GM21529 (cell line): ENCODE measurements around the gene FDPS.

Experiments used
- ATAC-seq: cut with Tn5 transposase; IDR thresholded peaks from one replicate; pipeline ENCODE4 v1.9.1; 2021; ENCODE audit not compliant: unreplicated experiment

Gene FDPS

DNA sequence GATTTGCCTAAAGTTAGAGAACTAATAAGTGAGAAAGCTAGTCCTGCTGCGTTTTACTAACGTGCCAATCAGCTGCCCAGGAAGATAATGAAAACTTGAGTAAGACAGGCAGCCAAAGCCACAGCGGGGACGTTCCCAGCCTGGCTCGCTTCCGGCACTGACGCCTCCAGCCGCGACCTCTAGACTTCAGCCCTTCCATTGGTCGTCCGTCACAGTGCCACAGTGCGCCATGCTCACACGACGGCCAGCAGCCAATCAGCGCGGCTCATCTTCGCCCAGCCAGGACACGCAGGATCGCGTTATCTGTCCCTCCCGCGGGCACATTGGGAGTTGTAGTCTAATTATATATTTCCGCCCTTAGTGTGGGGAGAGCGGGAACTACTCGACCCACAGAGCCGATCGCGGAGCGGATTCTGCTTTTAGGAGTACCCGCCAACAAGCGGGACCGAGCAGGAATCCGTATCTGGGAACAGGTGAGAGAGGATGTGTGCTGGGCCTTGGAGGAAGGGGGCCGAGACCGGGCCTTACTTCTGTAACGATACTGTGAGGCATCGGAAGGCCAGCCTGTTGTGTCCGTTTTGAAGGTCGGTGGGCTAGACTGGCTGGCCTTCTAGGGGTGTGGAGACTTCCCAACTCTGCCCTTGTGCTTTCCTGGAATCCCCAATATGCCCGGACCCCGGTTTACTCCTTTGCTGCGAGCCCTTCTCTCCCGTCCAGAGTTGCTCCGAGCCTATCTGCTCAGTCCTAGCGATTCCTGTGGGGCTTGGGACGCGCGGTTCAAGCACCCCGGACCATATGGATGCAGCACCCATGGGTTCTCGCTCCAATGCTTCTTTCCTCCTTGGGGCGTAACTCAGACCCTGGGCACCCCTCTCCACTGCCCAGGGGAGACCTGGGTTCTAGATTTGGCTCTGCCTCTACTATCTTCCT lies at the start of gene FDPS:
FDPS (plus strand) TSS at position 374 of the 930 bp plus-strand sequence. CDS start 924 bp downstream, outside the sequence.
- ATAC-seq = peak; percentile 96

DNA sequence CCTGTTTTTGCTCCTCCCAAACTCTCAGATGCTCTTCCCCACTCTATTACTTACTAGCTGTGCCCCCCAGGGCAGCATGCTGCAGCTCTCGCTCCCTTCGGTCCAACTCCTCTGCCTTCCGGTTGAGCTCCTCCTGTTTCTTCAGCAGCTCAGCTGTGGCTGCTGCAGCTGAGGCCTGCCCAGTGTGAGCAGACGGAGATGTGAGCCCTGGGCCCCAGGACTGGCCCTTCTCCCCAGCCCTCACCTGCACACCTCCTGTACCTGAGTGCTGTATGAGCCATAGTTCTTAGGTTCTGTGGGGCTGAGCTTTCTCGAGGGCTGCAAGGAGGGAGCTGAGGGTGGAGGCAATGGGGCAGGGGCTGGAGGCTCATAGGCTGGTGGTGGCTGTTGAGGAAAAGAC lies 48.4 kb upstream of the FDPS start:
- ATAC-seq = no peak

DNA sequence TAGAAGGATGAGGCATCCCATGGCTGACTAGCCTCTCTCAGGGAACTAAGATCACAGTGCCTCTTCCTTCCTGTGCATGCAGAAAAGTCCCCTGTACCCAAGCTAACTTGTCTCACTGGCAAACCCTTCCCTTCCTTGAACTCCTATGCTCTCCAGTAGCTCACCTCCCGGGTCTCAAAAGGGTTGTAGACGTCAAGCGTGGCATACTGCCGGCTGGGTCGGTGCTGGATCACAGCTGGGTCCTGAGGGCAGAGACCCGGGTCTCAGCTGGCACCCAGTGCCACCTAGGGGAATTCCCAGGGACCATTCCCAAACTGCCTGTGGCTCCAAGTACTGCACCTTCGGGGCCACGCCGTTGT lies 47.2 kb upstream of the FDPS start:
- ATAC-seq = no peak

DNA sequence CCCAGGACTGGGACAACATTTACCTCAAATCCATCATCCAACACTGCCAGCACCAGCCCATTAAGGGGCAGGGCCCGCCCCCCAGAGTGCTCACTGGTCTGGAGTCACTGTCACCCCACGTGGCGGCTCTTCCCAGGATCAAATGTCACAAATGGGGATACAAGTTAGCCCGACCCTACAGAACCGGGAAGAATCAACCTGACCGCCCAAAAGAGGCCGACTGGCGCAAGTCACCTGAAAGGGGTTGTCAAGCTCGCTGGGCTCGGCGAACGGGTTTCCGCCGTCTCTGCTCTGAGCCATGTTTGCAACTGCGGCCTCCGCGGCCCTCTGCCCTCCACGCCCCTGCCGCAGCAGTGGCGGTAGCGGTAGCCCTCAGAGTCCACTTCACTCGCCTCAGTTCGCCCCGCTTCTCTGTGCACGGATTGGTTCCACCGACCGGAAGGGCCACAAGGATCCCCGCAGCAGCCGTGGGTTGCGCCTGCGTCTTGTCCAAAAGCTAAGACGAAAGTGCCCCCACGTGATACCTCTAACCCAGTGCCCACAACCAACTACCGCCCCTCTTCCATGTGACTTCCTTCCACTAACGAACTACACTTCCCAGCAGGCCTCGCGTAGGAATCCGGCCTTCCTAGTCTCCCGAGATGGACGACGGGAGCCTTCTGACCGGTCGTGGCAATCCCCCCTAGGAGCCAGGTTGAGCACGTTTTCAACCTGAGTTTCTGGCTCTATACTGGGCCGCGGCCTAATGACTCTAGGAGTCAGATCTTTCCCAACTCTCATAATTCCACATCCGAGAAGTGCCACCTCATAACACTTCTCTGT lies 46.6 kb upstream of the FDPS start, which contains the start of gene SCAMP3:
SCAMP3 (minus strand) TSS at position 509 of the 822 bp plus-strand sequence; CDS start at position 300, 209 bp downstream.
- ATAC-seq = peak; percentile 94

DNA sequence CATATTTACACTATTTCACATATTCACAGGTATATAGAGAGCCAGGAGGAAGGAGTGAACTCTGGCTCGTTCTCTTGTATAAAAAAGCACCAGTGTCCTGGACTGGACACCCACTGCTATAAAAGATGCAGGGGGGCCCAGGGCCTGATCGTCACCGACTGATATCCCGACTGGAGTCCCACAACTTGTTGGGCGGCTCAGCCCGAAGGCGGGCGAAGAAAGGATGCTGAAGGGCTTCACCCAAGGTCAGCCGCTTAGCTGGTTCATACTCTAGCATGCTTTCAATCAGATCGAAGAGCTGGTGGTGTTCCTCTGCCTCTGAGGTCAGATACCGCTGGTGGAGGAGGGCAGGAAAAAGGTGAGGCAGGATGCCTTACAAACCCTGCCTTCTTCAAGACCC lies 45.6 kb upstream of the FDPS start:
- ATAC-seq = no peak

DNA sequence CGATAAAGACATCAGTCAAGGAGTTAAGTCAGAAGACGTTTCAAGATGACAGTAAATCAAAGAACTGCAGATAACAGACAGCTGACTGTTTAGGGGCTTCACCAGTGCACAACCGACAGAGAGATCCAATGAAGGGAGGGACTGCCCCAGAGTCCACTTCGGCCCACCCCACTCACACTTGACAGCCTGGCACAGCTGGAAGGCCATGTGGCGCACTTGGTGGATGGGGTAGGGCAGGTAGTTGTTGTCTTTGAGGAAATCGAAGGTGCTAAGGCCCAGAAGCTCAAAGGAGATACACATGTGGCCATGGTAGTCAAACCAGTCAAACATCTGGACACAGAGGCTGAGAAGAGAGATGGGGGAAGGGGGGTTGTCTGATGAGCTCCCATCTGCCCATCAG lies 42.1 kb upstream of the FDPS start:
- no peak for ATAC-seq

DNA sequence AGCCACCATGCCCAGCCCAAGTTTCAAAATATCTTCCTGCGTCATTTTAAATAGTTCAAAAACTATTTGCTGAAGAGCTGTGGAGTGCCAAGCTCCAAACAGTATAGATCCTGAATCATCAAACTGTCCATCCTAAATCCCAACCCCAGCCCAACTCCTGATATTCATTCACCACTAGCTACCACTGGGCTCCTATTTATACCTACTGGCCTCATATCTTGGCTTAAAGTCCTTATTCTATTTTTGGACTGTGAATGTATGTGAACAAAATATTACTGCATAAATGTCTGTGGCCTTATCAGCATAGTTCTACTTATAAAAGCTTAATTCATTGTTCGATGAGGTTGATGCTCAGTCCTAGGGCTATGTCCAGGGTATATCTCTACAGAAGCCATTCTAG lies 41.3 kb upstream of the FDPS start:
- ATAC-seq = no peak

DNA sequence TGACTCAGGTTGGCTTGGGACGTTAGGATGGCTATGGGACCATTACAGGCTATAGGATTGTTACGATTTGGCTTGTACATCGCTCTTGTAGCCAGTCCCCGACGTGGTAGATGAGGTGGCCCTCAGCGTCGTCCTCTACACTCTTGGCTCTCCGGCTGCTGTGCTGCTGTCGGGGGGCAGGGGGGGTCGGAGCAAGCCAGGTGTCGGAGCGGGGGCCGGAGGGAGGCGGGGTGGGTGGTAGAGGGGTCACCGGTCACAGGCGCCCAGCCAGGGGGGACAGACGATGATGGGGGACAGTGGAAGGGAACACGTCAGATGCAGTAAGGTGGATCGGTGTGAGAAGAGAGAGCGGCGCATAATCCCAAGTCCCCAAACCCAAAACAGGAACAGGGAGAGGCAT lies 40.0 kb upstream of the FDPS start:
- ATAC-seq = no peak

DNA sequence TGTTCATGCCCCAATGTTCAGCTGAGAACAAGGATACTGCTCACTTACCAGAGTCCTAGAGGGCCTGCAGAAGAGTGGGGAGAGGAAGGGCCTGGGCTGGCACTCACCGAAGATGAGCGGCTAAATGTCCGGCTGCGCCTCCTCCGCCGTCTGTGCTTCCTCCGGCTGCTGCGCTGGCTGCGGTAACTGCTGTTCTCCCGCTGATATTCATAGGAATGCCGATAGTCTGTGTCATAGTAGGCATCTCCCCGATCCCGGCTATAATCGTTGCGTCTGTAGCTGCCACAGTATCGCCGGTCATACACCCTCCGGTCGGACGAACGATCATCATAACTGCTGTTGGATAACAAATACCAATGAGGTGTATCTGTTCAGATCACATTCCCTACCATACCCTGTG lies 39.3 kb upstream of the FDPS start:
- ATAC-seq = no peak

DNA sequence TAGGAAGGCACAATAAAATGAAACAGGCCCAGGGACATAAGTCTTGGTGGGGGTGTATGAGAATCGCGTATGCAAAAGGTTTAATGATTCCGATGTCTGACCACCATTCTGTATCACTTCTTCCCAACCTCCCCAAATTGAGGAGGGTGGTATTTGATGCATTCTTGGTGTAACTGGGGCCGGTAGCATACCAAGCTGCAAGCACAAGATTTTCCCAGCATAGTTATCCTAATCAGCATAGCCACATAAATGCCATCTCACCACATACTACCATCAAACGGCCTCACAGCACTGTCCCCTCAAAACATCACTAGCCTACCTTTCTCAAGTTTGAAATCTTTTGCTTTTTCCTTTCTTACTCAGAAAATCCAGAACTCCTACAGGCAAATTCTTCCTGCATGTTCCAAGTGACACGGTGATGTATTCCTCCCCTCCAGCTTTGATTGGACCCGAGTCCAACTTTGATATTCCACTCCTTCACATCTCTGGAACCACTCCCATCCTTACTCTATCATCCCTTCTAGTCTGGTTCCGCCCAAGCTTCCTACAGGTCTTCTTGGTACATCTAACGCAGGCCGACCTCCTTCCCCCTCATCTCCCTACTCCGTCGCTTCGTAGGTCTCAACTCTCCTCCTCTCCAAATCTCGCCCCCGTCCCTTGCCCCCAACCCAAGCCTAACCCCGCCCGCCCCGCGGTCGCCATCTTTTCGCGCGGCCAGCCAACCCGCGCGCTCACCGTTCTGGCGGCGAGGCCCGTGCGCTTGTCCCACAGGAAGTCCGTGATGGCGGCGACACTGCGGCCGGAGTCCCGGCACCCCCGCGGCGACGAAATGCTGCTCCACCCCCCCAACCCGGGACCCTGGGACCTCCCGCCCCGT lies 36.0 kb upstream of the FDPS start:
- peak; percentile 33 for ATAC-seq

DNA sequence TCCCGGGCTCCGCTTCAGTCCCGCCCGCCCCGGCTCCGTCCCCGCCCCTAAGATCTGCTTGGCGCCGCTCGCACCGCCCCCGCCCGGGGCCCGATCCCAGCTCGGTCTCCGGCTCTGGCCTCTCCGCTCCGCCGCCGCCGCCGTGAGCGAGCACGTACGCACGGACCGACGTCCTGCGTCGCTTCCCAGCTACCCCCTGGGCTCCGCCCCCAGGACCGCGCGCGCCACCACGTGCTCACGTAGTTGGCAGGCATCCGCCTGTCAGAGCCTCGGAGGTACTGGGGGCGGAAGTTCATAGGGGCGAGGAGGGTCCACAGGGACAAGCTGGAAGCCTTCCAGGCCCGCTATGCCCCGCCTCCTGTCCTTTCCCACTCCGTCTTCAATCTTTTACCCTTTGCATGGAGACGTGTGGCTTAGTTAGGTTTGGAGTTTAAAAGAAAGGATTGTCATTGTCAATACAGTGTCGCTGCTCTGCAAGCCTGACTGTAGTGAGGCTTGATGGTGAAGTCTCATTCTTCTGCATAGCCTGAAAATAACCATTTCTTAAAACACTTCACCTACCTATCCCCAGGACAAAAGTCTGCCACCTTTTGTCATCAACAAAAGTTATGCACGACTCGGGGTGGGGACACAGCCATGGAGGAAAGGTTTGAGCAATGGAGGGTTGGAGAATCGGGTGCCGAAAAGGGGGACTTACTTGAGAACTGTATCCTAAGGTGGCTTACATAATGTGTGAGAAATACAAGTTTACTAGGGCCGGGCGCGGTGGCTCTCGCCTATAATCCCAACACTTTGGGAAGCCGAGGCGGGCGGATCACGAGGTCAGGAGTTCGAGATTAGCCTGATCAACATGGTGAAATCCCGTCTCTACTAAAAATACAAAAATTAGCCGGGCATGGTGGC lies 35.1 kb upstream of the FDPS start, which contains the start of gene CLK2:
CLK2 (minus strand) TSS at position 162 of the 903 bp plus-strand sequence. CDS start 2,527 bp downstream, outside the sequence.
- peak; percentile 75 for ATAC-seq

DNA sequence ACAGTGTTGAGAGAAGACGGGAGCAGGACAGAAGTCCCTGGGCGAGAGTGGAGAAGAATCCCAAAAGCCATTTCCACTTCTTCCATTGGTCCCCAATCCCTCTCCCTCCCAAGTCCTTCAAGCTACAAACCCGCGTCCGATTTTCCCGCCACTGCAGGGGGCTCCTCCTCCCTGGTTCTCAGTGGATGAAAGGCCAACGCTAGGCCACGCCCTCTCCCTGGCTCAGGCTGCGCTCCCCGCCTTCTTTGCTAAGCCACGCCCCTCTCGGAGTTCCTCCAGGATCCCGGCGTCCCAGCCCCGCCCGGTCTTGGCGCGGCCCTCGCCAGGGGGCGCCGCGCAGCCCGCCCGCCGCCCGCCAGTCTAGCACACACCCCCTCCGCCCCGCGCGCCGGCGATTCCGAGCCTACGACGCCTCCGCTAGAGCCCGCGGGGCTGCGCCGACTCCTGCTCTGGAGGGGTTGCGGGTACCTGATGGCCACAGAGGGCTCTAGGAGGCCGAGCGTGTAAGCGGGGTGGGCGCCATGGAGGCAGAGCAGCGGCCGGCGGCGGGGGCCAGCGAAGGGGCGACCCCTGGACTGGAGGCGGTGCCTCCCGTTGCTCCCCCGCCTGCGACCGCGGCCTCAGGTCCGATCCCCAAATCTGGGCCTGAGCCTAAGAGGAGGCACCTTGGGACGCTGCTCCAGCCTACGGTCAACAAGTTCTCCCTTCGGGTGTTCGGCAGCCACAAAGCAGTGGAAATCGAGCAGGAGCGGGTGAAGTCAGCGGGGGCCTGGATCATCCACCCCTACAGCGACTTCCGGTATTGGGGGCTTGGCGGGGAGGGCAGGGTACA lies 31.4 kb upstream of the FDPS start, which contains the start of gene HCN3:
HCN3 (plus strand) TSS at position 394 of the 832 bp plus-strand sequence; CDS start at position 522, 128 bp downstream.
- peak; percentile 60 for ATAC-seq

DNA sequence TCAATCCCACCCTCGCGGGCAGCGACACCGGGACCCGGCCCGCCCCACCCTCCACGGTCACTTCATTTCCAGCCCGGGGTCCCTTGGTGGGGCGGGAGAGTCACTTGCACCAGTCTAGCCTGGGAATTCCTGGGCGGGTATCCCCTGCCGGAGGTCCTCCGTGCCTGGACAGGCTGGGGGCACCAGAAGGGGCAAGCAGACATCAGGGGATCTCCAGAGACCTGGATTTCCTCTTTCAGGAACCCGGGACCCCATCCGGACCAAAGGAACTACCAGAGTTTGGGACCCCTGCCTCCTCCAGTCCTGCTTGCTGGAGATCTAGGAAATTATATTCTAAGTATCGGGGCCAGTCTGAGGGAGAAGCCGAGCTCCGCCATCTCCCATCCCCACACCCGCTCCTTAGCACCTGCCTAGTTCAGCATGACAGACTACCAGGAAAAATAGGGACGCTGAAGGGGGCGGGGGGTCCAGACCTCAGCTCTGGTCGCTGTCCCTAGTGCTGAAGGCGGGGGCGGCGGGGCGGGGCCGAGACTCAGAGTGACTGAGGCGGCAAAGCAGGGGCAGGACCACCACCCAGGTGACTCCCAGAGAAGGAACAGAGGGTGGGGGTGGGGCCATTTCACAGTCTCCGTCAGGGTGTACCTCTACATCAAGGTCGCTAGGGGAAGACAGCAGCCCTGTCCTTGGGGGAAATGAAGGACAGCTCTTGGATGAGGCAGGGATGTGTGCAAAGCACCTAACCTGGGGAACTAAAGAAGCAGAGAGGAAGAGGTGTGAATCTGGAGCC lies 30.6 kb upstream of the FDPS start:
- no peak for ATAC-seq

DNA sequence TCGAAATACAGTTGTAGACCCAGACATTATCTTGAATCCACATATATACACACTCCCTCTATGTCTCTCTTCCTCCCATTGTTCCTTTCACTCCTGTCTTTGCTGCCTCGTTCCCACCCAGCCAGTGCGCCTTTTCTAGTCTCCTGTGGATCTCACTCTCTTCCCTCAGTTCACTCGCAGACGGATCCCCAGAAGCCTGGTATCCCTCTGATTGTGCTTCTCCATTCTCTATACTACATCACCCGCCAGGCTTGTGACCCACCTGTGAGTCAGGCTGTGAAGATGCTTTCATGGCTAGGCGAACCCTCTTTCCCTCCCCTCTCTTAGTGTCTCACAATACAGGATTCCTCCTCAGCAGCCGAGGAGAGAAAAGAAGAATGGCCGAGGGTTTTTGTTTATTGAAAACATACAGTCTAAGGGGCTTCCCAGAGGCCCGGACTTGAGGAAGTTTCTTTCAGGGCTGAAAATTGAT lies 29.9 kb upstream of the FDPS start:
- no peak for ATAC-seq

DNA sequence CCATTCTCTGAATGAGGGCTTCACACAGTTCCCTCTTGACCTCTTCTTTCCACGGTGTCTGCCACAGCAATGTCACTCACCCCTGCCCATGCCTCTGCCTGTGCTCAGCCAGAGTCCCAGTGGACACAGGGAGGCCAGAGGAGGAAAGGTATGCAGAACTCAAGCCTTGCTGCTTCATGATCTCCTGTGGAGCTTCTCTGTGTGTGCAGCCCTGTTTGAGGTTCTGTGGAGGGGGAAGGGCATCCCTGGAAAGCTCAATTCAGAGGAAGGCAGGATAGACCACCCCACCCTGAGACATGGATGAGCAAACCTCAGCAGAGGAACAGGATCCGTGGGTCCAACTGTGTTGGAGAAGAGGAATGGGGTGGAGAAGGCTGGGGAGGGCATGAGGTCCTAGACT lies 29.4 kb upstream of the FDPS start:
- no peak for ATAC-seq

DNA sequence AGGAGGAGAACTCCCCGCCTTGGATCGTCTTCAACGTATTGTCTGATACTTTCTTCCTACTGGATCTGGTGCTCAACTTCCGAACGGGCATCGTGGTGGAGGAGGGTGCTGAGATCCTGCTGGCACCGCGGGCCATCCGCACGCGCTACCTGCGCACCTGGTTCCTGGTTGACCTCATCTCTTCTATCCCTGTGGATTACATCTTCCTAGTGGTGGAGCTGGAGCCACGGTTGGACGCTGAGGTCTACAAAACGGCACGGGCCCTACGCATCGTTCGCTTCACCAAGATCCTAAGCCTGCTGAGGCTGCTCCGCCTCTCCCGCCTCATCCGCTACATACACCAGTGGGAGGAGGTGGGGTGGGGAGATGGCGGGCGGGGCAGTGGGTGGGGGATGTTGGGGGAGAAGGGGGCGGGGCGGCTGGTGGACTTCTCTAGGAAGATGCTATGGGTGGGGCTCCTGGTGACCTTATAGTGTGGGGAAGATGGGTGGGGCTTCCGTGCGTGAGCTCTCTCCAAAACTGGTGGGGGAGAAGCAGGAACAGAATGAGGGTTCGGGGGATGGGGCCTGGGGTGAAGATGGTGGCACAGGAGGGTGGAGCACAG lies 26.1 kb upstream of the FDPS start:
- ATAC-seq = no peak

DNA sequence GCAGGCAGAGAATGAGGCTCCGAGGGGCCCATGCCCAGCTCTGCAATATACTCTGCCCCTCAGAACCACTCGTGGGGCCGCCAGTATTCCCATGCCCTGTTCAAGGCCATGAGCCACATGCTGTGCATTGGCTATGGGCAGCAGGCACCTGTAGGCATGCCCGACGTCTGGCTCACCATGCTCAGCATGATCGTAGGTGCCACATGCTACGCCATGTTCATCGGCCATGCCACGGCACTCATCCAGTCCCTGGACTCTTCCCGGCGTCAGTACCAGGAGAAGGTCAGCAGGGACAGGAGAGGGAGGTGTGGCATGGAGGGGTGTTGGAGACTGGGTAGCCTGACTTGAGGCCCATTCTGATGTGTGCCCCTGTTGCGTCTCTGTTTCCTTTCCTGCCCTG lies 24.2 kb upstream of the FDPS start:
- ATAC-seq = no peak
